Parietal lobe (tissue), 1 donor: Measurements from ENCODE around the gene MAGEB5. TPM values are rescaled to one million over a fixed set of nuclear protein-coding genes. Genes with fewer than 3 reads are reported as not detected.

Source experiments
- total RNA-seq: library from RNA; depleted of rRNA; stranded (reverse); fragments of >200 nt; gene quantifications from one replicate; pipeline ENCODE4 v1.2.3, GENCODE V29; 2014

Gene MAGEB5
- total RNA-seq = not detected

GRCh38 chrX:26215869-26216268 is at the start of gene MAGEB5:
TSS of gene MAGEB5 (plus strand) at chrX:26216169. CDS start at chrX:26217302, 1,133 bp downstream.

DNA sequence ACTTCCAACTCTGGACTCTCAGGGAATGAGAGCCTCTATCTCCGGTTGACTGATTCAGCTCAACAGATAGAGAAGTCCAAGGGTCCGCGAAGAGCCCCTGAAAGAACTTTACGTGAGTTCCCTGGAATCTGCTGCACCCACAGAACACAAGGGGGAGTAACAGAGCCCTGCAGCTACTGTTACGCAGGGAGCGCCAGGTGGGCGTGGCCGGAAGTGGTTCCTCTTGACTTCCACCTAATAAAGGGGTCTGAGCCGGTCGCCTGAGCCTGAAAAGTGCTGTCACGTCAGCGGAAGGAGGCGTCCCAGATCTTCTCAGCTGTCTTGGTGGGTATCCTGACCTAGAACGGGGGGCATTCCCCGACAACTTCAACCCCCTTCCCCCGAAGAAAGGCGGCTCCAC is 23.8 kb upstream of the MAGEB5 start, which contains the start of gene MAGEB6:
MAGEB6 (plus strand) TSS at position 237 of the 400 bp plus-strand sequence. CDS start 1,407 bp downstream, outside the sequence.

Other genes starting within 250 kb of the MAGEB5 start
- not detected for gene MAGEB18, start 77.8 kb upstream of the MAGEB5 start, total RNA-seq
- not detected for gene MAGEB6B, start 55.6 kb upstream of the MAGEB5 start, total RNA-seq
- not detected for gene MAGEB6, start 23.7 kb upstream of the MAGEB5 start, total RNA-seq